Measurements from ENCODE around the gene MAML1.

DNA sequence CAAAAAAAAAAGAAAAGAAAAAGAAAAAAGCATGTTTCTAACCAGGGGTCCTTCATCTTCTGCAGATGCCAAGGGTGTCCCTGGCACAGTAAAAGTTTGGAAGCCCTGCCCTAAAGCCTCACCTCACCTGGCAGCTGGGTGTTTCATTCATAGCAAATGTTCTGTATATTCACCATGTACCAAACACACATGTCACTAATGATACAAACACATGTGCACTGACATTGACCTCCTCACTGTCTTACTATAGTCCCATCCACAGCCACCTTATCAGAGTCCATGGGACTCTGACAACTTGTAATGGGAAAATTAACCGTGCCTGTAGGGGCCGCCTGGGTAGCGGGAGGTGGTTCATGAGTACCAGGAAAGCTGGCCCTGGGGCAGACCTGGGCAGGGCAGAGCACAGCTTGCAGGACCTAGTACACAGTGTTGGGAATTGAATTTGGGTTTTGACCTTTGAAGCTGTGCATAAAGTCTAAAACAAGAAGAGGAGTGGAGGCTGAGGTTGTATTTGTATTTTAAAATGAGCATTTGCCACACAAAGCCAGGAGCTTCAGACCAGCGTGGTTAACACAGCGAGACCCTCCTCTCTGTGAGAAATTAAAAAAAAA is 80.5 kb downstream of the MAML1 start:
- TF ChIP-seq, protein P1, sequence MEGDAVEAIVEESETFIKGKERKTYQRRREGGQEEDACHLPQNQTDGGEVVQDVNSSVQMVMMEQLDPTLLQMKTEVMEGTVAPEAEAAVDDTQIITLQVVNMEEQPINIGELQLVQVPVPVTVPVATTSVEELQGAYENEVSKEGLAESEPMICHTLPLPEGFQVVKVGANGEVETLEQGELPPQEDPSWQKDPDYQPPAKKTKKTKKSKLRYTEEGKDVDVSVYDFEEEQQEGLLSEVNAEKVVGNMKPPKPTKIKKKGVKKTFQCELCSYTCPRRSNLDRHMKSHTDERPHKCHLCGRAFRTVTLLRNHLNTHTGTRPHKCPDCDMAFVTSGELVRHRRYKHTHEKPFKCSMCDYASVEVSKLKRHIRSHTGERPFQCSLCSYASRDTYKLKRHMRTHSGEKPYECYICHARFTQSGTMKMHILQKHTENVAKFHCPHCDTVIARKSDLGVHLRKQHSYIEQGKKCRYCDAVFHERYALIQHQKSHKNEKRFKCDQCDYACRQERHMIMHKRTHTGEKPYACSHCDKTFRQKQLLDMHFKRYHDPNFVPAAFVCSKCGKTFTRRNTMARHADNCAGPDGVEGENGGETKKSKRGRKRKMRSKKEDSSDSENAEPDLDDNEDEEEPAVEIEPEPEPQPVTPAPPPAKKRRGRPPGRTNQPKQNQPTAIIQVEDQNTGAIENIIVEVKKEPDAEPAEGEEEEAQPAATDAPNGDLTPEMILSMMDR (IDR thresholded peaks at IDR 0.05) = no peak
- TF ChIP-seq EZH2 (IDR thresholded peaks at IDR 0.05) = no peak

Data from neural progenitor cell (in vitro differentiated cells).